Tibial nerve (tissue), 4 donors: ENCODE measurements around the gene RAD51D.

Experiments
- EP300 ChIP-seq, 2 donors: sonication (generic); formaldehyde crosslinking; IDR thresholded peaks; one replicate each; pipeline ENCODE4 v1.6.1; 2017; ENCODE audit warnings: antibody characterized with exemption in 2 of 2, mild to moderate bottlenecking in 1 of 2
- POLR2A ChIP-seq, 2 donors: fragments of 450-650 bp; IDR thresholded peaks; one replicate each; pipeline ENCODE4 v1.6.1; 2017; ENCODE audit warnings: antibody characterized with exemption in 2 of 2, mild to moderate bottlenecking in 2 of 2, moderate library complexity in 2 of 2
- TF ChIP-seq, protein P1 (sequence below), 5 experiments: fragments of 200-600 bp in 3 of 5; fragments of 450-650 bp in 2 of 5; sonication (generic) in 3 of 5; IDR thresholded peaks; one replicate each; pipeline ENCODE4 v1.5.1; 2016 to 2019; ENCODE audit warnings: antibody characterized with exemption in 5 of 5, mild to moderate bottlenecking in 3 of 5, moderate library complexity in 2 of 5

DNA sequence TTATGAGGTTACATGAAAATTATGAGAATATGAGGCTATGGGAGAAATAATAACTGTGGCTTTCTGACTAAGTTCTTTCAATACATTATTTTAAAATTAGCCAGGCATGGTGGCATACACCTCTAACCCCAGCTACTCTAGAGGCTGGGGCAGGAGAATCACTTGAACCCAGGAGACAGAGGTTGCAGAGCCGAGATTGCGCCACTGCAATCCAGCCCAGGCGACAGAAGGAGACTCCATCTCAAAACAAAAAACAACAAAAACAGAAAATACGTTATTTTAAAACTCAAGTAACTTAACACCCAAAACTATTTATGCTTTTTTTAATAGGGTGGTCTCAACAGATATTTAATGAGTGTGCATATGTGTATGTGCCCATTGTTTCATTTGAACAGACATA is 53.8 kb downstream of the RAD51D start:
- TF ChIP-seq, protein P1, sequence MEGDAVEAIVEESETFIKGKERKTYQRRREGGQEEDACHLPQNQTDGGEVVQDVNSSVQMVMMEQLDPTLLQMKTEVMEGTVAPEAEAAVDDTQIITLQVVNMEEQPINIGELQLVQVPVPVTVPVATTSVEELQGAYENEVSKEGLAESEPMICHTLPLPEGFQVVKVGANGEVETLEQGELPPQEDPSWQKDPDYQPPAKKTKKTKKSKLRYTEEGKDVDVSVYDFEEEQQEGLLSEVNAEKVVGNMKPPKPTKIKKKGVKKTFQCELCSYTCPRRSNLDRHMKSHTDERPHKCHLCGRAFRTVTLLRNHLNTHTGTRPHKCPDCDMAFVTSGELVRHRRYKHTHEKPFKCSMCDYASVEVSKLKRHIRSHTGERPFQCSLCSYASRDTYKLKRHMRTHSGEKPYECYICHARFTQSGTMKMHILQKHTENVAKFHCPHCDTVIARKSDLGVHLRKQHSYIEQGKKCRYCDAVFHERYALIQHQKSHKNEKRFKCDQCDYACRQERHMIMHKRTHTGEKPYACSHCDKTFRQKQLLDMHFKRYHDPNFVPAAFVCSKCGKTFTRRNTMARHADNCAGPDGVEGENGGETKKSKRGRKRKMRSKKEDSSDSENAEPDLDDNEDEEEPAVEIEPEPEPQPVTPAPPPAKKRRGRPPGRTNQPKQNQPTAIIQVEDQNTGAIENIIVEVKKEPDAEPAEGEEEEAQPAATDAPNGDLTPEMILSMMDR (IDR thresholded peaks at IDR 0.05), result no peak
- TF ChIP-seq POLR2A (IDR thresholded peaks at IDR 0.05) (no peak), EP300 (IDR thresholded peaks at IDR 0.05) (no peak)
